Activated CD4-positive, alpha-beta memory T cell treated with anti-CD3 and anti-CD28 coated beads for 36 hours (primary cell): ENCODE data around the gene MYOCOS. TPM values are rescaled to one million over a fixed set of nuclear protein-coding genes. Genes with fewer than 3 reads are reported as not detected.

Experiments used
- CTCF ChIA-PET: fragments of 350-600 bp; sonication (Branson Sonifier 250); formaldehyde crosslinking; loops from one replicate; lab custom pipeline; 2021; ENCODE audit warnings: antibody characterized with exemption, inconsistent platforms; lab: Charles Lee
- POLR2A ChIA-PET: fragments of 350-600 bp; sonication (Branson Sonifier 250); formaldehyde crosslinking; loops from one replicate; lab custom pipeline; 2021; ENCODE audit warnings: antibody characterized with exemption; lab: Charles Lee
- DNase-seq: peaks from one replicate; pipeline ENCODE4 v3.0.0-alpha.2; 2020
- H3K27ac Mint-ChIP-seq: one replicate; pipeline ENCODE4 v1.8.0; 2021; ENCODE audit warnings: mixed read lengths
- H3K27me3 Mint-ChIP-seq: one replicate; pipeline ENCODE4 v1.8.0; 2021; ENCODE audit warnings: mixed read lengths
- H3K36me3 Mint-ChIP-seq: one replicate; pipeline ENCODE4 v1.8.0; 2021; ENCODE audit warnings: mixed read lengths
- H3K4me1 Mint-ChIP-seq: one replicate; pipeline ENCODE4 v1.8.0; 2021; ENCODE audit warnings: low read depth, mixed read lengths
- H3K4me3 Mint-ChIP-seq: one replicate; pipeline ENCODE4 v1.8.0; 2021; ENCODE audit warnings: mild to moderate bottlenecking, mixed read lengths
- H3K9me3 Mint-ChIP-seq: one replicate; pipeline ENCODE4 v1.8.0; 2021; ENCODE audit warnings: mixed read lengths
- intact Hi-C: fragments of 100-400 bp; cut with micrococcal nuclease; formaldehyde crosslinking; loops from one replicate; pipeline ENCODE4 v1.15.1; 2023
- total RNA-seq, 2 experiments: library from RNA; stranded (reverse); gene quantifications; one replicate each; pipeline ENCODE4 v1.2.3, GENCODE V29; 2021

The MYOCOS gene, protein sequence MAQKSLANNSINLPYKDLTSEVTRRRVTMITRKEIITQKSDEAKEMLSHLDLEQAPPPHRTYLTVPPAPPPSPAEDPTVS
- total RNA-seq: not detected

DNA sequence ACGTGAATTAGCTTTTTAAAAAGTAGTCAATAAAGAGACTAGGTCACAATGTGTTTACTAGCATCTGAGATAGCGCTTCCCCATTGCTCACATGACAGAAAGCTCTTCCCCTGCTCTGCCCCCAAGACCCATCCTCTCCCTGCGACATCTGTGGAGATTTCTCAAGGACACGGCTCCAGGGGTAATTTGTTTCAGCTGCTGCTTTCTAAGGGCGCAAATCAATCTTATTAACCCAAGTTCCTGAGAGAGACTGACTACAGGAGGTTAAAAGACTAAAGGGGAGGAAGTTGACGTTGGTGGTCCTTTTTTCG lies at the start of gene MYOCOS:
TSS of gene MYOCOS (plus strand) at position 92 of the 311 bp plus-strand sequence. CDS start 1,641 bp downstream, outside the sequence.
- CTCF ChIA-PET: interaction anchor here (1.2 kb wide), 2 partner anchors 23 to 32 kb away, joined by 4 to 6 read pairs; no protein-coding TSS in a partner anchor
- H3K27ac Mint-ChIP-seq: no peak within 1 kb of the TSS
- no peaks in the 10 kb centered on the region for H3K4me1 Mint-ChIP-seq
- intact Hi-C loops: no loop called here
- no peak for DNase-seq
- no peak within 1 kb of the TSS for H3K4me3 Mint-ChIP-seq
- H3K27me3 Mint-ChIP-seq: peaks cover 1% of the 10 kb centered on the region
- POLR2A ChIA-PET: no interaction called here
- no peaks in the 10 kb centered on the region for H3K36me3 Mint-ChIP-seq
- H3K9me3 Mint-ChIP-seq: no peaks in the 10 kb centered on the region

DNA sequence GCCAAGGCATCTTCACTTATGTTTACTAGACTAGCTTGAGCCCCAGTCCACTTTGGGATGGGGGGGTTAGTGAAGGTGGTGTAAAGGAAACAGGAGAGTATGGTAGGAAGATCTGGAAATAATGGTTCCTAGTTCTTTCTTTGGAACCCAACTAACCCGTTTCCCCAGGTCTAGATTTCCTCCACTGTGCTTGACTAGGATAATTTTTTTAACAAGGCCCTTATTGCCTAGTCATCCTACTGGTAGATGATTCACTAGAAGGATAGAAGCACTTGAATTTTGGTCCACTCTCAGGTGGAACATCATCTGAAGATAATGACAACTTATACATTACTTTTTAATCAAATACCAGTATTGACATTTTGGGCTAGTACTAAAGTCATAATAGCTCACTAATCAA lies 45.9 kb upstream of the MYOCOS start:
- Mint-ChIP-seq H3K4me1 (peaks cover 13% of the 10 kb centered on the region), H3K27ac (no peak overlapping the region), H3K9me3 (no peaks in the 10 kb centered on the region), H3K27me3 (no peaks in the 10 kb centered on the region), H3K36me3 (peaks cover 47% of the 10 kb centered on the region), H3K4me3 (no peak overlapping the region)
- intact Hi-C loops: no loop called here
- no peak for DNase-seq
- ChIA-PET POLR2A (no interaction called here), CTCF (interaction anchor here (1.1 to 3.8 kb wide), 2 partner anchors 45 to 91 kb away, joined by 4 to 8 read pairs; partner anchors contain the start of gene PRRC2C)

DNA sequence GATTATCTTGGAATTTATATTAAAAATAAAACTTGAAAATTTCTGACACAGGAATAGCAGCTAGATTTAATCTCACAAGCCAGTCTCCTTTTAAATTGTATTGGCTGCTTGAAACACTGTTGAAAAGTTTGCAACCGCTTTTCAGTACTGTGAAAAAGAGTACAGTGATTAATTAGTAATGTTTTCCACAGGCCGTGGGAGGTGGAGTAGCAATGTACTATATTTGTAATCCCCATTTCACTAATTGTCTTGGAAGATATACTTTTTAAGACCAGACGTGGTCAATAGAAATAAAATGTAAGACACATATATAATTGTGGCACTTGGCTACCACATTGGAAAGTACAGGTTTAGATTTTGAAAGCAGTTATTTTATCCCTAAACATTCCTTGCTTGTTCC lies 40.8 kb upstream of the MYOCOS start:
- Mint-ChIP-seq H3K36me3 (peaks cover 46% of the 10 kb centered on the region), H3K27me3 (no peaks in the 10 kb centered on the region), H3K9me3 (no peaks in the 10 kb centered on the region), H3K27ac (no peak overlapping the region), H3K4me3 (no peak overlapping the region), H3K4me1 (peaks cover 17% of the 10 kb centered on the region)
- POLR2A ChIA-PET: interaction anchor here (1.5 kb wide), 1 partner anchor 96 kb away, joined by 3 read pairs; the partner anchor contains the start of gene PRRC2C
- DNase-seq: no peak
- CTCF ChIA-PET: no interaction called here
- intact Hi-C loops: no loop called here

DNA sequence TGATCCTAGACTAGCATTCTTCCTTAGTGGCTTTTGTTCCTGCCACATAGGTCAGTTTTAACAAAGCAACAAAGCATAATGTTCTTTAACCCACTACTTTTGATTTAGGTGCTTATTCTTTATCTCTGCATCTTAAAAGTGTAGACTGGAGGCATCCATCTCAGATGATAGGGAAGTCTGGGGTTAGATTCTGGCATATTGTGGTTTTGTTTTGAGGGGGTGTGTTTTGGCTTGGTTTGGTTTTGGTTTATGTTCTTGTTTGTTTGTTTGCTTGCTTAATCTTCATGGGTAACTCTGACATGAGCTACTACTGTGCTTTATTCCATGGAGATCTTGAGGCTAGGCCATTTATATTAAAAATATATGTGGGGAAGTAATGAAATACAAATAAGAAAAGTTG lies 40.3 kb upstream of the MYOCOS start:
- no peak overlapping the region for H3K4me3 Mint-ChIP-seq
- ChIA-PET CTCF (no interaction called here), POLR2A (interaction anchor here (1.5 kb wide), 1 partner anchor 97 kb away, joined by 3 read pairs; the partner anchor contains the start of gene PRRC2C)
- H3K9me3 Mint-ChIP-seq: no peaks in the 10 kb centered on the region
- peaks cover 17% of the 10 kb centered on the region for H3K4me1 Mint-ChIP-seq
- peak overlapping the region; percentile 65 for H3K27ac Mint-ChIP-seq
- no peak for DNase-seq
- no peaks in the 10 kb centered on the region for H3K27me3 Mint-ChIP-seq
- intact Hi-C loops: no loop called here
- H3K36me3 Mint-ChIP-seq: peaks cover 47% of the 10 kb centered on the region

DNA sequence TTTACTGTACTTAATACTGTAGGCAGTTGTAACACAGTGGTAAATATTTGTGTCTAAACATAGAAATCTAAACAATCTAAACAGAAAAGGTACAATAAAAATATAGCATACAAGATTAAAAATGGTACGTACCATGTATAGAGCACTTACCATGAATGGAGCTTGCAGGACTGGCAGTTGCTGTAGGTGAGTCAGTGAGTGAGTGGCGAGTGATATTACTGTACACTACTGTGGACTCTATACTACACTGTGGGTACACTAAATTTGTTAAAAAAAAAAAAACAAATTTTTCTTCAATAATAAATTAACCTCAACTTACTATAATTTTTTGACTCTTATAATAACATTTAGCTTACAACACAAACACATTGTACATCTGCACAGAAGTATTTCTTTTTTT lies 39.5 kb upstream of the MYOCOS start:
- ChIA-PET POLR2A (interaction anchor here (0.6 to 1.5 kb wide), 2 partner anchors 98 to 566 kb away, joined by 3 read pairs; partner anchors contain the start of gene PRRC2C), CTCF (interaction anchor here (1.3 kb wide), 1 partner anchor 97 kb away, joined by 5 read pairs; the partner anchor contains the start of gene PRRC2C)
- Mint-ChIP-seq H3K27ac (no peak overlapping the region), H3K9me3 (no peaks in the 10 kb centered on the region), H3K27me3 (no peaks in the 10 kb centered on the region), H3K36me3 (peaks cover 49% of the 10 kb centered on the region), H3K4me1 (peaks cover 17% of the 10 kb centered on the region), H3K4me3 (no peak overlapping the region)
- DNase-seq: no peak
- intact Hi-C loops: no loop called here

DNA sequence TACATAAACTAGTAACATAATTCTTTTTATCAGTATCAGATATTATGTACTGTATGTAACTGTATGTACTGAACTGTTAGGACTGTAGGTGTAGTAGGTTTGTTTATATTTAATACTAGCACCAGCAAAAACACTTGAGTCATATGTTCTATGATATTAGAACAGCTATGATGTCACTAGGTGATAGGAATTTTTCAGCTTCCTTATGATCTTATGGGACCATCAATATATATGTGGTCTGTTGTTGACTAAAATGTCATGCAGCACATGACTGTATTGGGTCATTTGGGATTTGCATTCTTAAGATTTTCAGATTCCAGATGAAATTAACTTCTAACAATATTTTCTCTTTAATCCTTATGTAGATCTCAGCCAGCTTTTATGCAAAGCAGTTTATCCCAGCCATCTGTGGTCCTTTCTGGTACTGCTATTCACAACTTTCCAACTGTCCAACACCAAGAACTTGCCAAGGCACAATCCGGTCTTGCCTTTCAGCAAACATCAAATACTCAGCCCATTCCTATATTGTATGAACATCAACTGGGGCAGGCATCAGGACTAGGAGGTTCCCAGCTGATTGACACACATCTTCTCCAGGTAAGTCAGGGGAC lies 38.3 kb upstream of the MYOCOS start:
- Mint-ChIP-seq H3K4me3 (no peak overlapping the region), H3K9me3 (no peaks in the 10 kb centered on the region), H3K27me3 (no peaks in the 10 kb centered on the region), H3K36me3 (peaks cover 47% of the 10 kb centered on the region), H3K27ac (no peak overlapping the region), H3K4me1 (peaks cover 17% of the 10 kb centered on the region)
- CTCF ChIA-PET: interaction anchor here (1.2 to 1.3 kb wide), 2 partner anchors 9 to 99 kb away, joined by 5 read pairs; partner anchors contain the start of gene PRRC2C
- POLR2A ChIA-PET: no interaction called here
- intact Hi-C loops: no loop called here
- no peak for DNase-seq

DNA sequence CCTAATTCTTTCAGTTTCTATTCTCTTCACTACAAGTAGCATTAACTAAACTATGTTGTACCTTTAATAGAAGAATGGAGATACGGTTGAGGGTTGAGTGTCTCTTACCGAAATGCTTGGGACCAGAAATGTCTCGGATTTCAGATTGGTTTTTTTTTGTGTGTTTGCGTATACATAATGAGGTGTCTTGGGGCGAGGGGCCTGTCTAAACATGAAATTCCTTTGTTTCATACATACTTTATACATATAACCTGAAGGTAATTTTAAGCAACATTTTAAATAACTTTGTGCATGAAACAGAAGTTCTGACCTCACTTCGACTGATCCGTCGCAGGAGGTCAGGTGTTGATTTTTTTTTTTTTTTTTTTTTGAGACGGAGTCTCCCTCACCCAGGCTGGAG lies 36.3 kb upstream of the MYOCOS start:
- H3K27me3 Mint-ChIP-seq: no peaks in the 10 kb centered on the region
- ChIA-PET POLR2A (no interaction called here), CTCF (no interaction called here)
- H3K4me1 Mint-ChIP-seq: peaks cover 23% of the 10 kb centered on the region
- no peak for DNase-seq
- intact Hi-C loops: loop anchor here (5.0 kb wide), 1 partner anchor 43 kb away; no protein-coding TSS in a partner anchor
- no peak overlapping the region for H3K4me3 Mint-ChIP-seq
- no peaks in the 10 kb centered on the region for H3K9me3 Mint-ChIP-seq
- H3K27ac Mint-ChIP-seq: no peak overlapping the region
- H3K36me3 Mint-ChIP-seq: peaks cover 52% of the 10 kb centered on the region

DNA sequence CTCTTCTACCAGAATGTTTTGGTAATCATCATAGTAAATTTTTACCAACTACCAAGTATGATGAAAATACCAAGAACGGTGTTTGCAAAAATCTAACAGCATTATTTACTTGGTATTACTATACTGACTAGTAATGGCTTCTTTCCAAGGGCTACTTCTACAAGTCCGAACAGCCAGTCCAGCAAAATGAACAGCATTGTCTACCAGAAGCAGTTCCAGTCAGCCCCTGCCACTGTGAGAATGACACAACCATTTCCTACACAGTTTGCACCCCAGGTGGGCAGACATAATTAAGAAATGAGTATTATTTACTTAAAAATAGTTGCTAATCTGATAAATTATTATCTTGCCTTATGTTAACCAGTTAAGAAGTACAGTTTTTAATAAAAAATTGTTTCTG lies 33.8 kb upstream of the MYOCOS start:
- peaks cover 15% of the 10 kb centered on the region for H3K4me1 Mint-ChIP-seq
- H3K27ac Mint-ChIP-seq: no peak overlapping the region
- ChIA-PET CTCF (no interaction called here), POLR2A (no interaction called here)
- intact Hi-C loops: loop anchor here (5.0 kb wide), 1 partner anchor 46 kb away; no protein-coding TSS in a partner anchor
- no peaks in the 10 kb centered on the region for H3K9me3 Mint-ChIP-seq
- H3K27me3 Mint-ChIP-seq: no peaks in the 10 kb centered on the region
- DNase-seq: no peak
- H3K4me3 Mint-ChIP-seq: no peak overlapping the region
- H3K36me3 Mint-ChIP-seq: peaks cover 68% of the 10 kb centered on the region

DNA sequence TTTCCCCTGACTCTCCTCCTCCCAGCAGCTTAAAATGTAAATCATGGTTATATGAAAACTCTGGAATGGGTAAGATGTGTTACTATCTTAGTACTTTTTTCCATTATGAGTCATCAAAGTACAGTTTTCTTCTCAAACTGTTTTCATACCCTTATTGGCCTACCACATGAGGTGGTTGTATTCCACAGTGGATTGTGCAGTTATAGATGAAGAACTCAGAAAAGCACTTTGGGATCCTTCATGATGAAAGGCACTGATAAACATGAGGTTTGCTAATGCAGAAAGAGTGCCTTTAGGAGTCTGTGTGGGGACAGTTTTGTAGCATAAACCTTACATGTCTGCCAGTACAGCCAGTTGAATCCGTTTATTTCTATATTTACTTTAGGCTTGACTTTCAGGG lies 32.0 kb upstream of the MYOCOS start:
- Mint-ChIP-seq H3K36me3 (peaks cover 60% of the 10 kb centered on the region), H3K4me3 (no peak overlapping the region), H3K27me3 (no peaks in the 10 kb centered on the region), H3K27ac (no peak overlapping the region), H3K9me3 (no peaks in the 10 kb centered on the region), H3K4me1 (peaks cover 15% of the 10 kb centered on the region)
- intact Hi-C loops: loop anchor here (5.0 kb wide), 1 partner anchor 83 kb away; no protein-coding TSS in a partner anchor
- ChIA-PET POLR2A (interaction anchor here (0.6 kb wide), 1 partner anchor 73 kb away, joined by 3 read pairs; no protein-coding TSS in a partner anchor), CTCF (no interaction called here)
- no peak for DNase-seq

DNA sequence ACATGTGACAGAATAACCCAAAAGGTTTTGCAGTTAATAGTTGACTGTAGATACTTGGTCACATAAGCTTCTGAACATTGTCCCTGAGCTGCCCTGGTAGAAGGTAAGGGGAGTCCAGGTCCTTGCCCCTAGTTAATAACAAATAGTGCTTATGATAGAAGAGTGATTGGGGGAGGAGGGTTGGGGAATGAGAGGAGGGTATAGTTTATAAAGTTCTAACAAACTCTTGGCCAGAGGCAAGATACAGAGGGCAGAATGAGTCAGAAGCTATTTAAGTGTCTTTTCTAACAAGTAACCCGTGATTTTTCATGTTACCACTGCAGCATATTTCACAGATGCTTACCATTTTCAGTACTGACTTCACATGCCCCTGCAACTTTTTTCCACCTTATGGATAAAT lies 26.7 kb upstream of the MYOCOS start:
- intact Hi-C loops: no loop called here
- peaks cover 34% of the 10 kb centered on the region for H3K36me3 Mint-ChIP-seq
- H3K27me3 Mint-ChIP-seq: no peaks in the 10 kb centered on the region
- peaks cover 3% of the 10 kb centered on the region for H3K9me3 Mint-ChIP-seq
- DNase-seq: no peak
- H3K4me1 Mint-ChIP-seq: no peaks in the 10 kb centered on the region
- ChIA-PET POLR2A (no interaction called here), CTCF (interaction anchor here (0.8 to 1.4 kb wide), 2 partner anchors 8 to 110 kb away, joined by 3 to 5 read pairs; partner anchors contain the start of gene PRRC2C)
- H3K4me3 Mint-ChIP-seq: no peak overlapping the region
- H3K27ac Mint-ChIP-seq: no peak overlapping the region

DNA sequence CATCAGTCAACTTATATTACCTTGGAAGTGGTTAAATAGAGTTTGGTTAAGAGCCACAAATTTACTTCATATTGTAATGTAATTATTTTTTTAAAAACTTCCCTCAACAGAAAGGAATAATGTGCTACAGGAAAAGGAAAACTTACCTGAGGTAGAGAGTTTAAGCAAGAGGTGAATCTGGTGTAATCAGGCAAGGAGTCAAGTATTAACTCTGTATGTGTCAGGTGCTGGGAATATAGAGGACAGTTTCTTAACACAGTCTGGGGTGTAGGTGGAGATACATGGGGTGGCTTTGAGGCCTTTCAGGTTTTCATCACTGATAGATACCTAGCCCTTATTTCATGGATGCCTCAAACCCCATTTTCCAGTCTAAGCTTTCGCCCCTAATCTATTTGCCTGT lies 25.9 kb upstream of the MYOCOS start:
- POLR2A ChIA-PET: no interaction called here
- Mint-ChIP-seq H3K9me3 (peaks cover 3% of the 10 kb centered on the region), H3K27ac (no peak overlapping the region), H3K4me1 (no peaks in the 10 kb centered on the region), H3K4me3 (no peak overlapping the region), H3K36me3 (peaks cover 26% of the 10 kb centered on the region), H3K27me3 (no peaks in the 10 kb centered on the region)
- CTCF ChIA-PET: no interaction called here
- no peak for DNase-seq
- intact Hi-C loops: no loop called here

DNA sequence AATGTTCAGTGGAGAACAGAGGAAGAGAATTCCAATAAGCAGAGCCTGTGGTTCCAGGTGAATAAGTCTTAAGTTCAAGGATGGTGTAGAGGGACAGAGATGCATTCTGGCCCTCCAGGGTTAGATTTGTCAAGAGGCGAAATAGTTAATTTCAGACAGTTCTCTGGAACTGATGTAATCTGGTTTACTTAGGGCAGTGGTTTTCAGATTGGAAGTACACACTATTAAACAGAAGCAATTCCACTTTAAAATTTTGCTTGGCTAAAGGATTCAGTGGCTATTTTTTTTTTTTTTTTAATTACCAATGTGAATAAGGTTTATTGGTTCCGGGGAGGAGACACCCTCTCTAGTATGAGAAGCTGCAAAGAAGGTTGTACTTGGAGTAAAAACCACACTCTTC lies 25.3 kb upstream of the MYOCOS start:
- Mint-ChIP-seq H3K27me3 (no peaks in the 10 kb centered on the region), H3K27ac (no peak overlapping the region), H3K4me3 (no peak overlapping the region), H3K36me3 (peaks cover 20% of the 10 kb centered on the region), H3K9me3 (peaks cover 3% of the 10 kb centered on the region), H3K4me1 (no peaks in the 10 kb centered on the region)
- intact Hi-C loops: no loop called here
- POLR2A ChIA-PET: interaction anchor here (1.4 kb wide), 1 partner anchor 112 kb away, joined by 7 read pairs; the partner anchor contains the start of gene PRRC2C
- DNase-seq: no peak
- CTCF ChIA-PET: interaction anchor here (0.8 kb wide), 1 partner anchor 48 kb away, joined by 3 read pairs; no protein-coding TSS in a partner anchor
